ENCODE results near the gene MRPS17.

Gene MRPS17

GRCh38 chr7:55970978-55971377, 19.3 kb downstream of the MRPS17 start:
- DNase-seq (ENCODE audit: low read depth in 2 of 2), result no peak

- DNase-seq (ENCODE audit: low read depth in 2 of 2), result no peak
Measured at GRCh38 chr7:55973747-55974250, 22.1 kb downstream of the MRPS17 start.

- DNase-seq (ENCODE audit: low read depth in 2 of 2), result no peak
Measured at GRCh38 chr7:55975988-55976633, 24.4 kb downstream of the MRPS17 start.

- DNase-seq (ENCODE audit: low read depth in 2 of 2), result no peak
Measured at GRCh38 chr7:55977831-55978230, 26.2 kb downstream of the MRPS17 start.

DNA sequence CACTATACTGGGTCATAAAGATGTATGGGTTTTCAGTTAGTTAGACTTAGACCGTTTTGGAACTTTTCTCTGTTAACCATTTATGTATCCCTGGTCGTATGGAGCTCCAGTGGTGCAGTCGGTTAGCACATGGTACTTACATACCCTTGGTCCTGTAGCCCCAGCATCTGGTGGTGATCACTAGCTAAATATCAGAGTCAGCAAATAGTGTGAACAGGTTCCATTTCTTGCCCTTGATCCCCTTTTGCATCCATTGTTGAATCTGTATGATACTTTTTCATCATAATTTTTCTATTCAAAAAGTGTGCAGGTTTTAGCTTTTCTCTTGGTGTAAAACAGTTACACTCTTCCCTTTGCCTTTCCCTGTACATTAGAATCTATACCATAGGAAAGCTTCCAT, 28.6 kb downstream of the MRPS17 start:
- DNase-seq (ENCODE audit: low read depth in 2 of 2), result no peak

DNA sequence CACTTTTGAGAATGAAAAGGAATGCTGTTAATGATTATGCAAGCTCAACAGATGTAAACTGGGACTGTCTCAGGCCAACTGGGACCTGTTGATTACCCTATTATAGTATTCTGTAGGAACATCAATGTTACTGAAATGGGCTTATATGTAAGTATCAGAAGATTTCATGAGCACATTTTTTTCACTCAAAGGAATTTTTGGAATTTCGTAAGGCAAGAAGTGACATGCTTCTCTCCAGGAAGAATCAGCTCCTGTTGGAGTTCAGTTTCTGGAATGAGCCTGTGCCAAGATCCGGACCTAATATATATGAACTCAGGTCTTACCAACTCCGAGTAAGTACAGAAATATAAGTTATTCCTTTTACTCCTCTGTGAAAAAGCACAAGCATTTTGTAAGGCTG, 31.9 kb downstream of the MRPS17 start:
- no peak for DNase-seq (ENCODE audit: low read depth in 2 of 2)

DNA sequence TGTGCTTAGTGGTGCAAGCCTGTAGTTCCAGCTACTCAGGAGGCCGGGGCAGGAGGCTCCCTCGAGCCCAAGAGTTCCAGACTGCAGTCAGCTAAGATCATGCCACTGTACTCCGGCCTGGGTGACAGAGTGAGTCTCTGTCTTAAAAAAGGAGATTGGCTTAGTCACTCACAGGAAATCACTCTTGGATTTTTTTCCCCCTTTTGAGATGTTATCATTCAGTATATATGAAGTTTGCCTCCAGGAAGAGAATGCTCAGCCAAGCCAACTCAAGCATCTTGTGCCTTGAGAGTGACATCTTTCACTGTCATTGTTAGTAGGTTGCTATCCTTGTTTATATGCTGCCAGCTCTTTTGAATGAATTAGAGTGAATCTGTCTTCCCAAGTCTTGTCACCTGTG, 40.7 kb downstream of the MRPS17 start:
- no peak for DNase-seq (ENCODE audit: low read depth in 2 of 2)

DNA sequence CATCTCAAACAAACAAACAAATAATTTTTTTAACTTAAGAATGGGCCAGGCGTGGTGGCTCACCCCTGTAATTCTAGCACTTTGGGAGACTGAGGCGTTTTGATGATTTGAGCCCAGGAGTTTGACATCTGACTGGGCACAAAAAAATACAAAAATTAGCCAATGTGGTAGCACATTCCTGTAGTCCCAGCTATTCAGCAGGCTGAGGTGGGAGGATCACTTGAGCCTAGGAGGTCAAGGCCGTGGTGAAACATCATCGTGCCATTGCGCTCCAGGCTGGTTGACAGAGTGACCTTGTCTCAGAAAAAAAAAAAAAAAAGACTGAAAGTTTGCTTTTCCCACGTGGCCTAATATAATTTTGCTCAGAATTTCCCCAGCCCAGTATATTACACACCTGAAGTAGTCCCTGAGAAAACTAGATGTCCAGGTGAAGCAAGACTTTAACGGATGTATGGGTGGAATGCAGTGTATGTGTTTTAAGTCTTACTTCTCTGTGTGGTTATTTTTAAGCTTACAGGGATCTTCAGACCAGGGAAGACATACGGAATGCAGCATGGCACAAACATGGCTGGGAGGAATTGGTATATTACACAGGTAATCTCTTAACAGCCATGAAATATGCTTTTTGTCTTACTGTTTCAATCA, 45.3 kb downstream of the MRPS17 start:
- DNase-seq (ENCODE audit: low read depth in 2 of 2), result no peak

- no peak for DNase-seq (ENCODE audit: low read depth in 2 of 2)
Measured at GRCh38 chr7:56003749-56004148, 52.1 kb downstream of the MRPS17 start.
